EH (cell line): ENCODE results near the gene TCF3.

ENCODE experiments used
- DNase-seq: peaks from one replicate; pipeline ENCODE4 v3.0.0-alpha.2; 2015; ENCODE audit warnings: low read depth

The TCF3 gene

GRCh38 chr19:1609680-1610474, 42.5 kb downstream of the TCF3 start:
- no peak for DNase-seq

- DNase-seq: no peak
Observed at GRCh38 chr19:1609103-1609396, 43.4 kb downstream of the TCF3 start.

GRCh38 chr19:1608359-1609102, 43.9 kb downstream of the TCF3 start:
- peak; percentile 31 for DNase-seq

GRCh38 chr19:1606138-1606651, 46.2 kb downstream of the TCF3 start:
- DNase-seq: no peak

- peak; percentile 96 for DNase-seq
Observed at GRCh38 chr19:1605236-1606137, 46.9 kb downstream of the TCF3 start, which contains the start of gene UQCR11. Gene UQCR11 (minus strand): TSS chr19:1605462. CDS start chr19:1605409, 53 bp downstream.

- no peak for DNase-seq
Observed at GRCh38 chr19:1602091-1602707, 50.2 kb downstream of the TCF3 start.

- DNase-seq: no peak
Observed at GRCh38 chr19:1601613-1602064, 50.8 kb downstream of the TCF3 start.

- DNase-seq: no peak
Observed at GRCh38 chr19:1599460-1599846, 53.0 kb downstream of the TCF3 start.

- no peak for DNase-seq
Observed at GRCh38 chr19:1598777-1599459, 53.5 kb downstream of the TCF3 start.

- DNase-seq: no peak
Observed at GRCh38 chr19:1593501-1593772, 59.0 kb downstream of the TCF3 start.

- DNase-seq: peak; percentile 93
Observed at GRCh38 chr19:1592755-1593500, 59.5 kb downstream of the TCF3 start, which contains the start of gene MBD3. Gene MBD3 (minus strand): TSS chr19:1592865. CDS start chr19:1592631, 234 bp downstream.

GRCh38 chr19:1592024-1592754, 60.2 kb downstream of the TCF3 start:
- DNase-seq: peak; percentile 89

- peak; percentile 11 for DNase-seq
Observed at GRCh38 chr19:1591421-1592023, 60.9 kb downstream of the TCF3 start.

GRCh38 chr19:1590641-1591397, 61.6 kb downstream of the TCF3 start:
- DNase-seq: peak; percentile 41

- DNase-seq: no peak
Observed at GRCh38 chr19:1587872-1588271, 64.5 kb downstream of the TCF3 start.

- no peak for DNase-seq
Observed at GRCh38 chr19:1585243-1585580, 67.2 kb downstream of the TCF3 start.

- no peak for DNase-seq
Observed at GRCh38 chr19:1584500-1585242, 67.7 kb downstream of the TCF3 start.

GRCh38 chr19:1582201-1582600, 70.2 kb downstream of the TCF3 start:
- DNase-seq: no peak
